ENCODE measurements around the gene CACNA1I.

GRCh38 chr22:39661842-39662685, 91.5 kb downstream of the CACNA1I start:
- TF ChIP-seq, protein P1, sequence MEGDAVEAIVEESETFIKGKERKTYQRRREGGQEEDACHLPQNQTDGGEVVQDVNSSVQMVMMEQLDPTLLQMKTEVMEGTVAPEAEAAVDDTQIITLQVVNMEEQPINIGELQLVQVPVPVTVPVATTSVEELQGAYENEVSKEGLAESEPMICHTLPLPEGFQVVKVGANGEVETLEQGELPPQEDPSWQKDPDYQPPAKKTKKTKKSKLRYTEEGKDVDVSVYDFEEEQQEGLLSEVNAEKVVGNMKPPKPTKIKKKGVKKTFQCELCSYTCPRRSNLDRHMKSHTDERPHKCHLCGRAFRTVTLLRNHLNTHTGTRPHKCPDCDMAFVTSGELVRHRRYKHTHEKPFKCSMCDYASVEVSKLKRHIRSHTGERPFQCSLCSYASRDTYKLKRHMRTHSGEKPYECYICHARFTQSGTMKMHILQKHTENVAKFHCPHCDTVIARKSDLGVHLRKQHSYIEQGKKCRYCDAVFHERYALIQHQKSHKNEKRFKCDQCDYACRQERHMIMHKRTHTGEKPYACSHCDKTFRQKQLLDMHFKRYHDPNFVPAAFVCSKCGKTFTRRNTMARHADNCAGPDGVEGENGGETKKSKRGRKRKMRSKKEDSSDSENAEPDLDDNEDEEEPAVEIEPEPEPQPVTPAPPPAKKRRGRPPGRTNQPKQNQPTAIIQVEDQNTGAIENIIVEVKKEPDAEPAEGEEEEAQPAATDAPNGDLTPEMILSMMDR (conservative IDR thresholded peaks at IDR 0.05; ENCODE audit: low read depth in 2 of 2), result no peak
- TF ChIP-seq POLR2AphosphoS5 (IDR thresholded peaks at IDR 0.05; ENCODE audit: low read depth), result peak; percentile 87

All from GM23338 (cell line).